Neural crest cell (in vitro differentiated cells): ENCODE results near the gene KLHL42. TPM values are rescaled to one million over a fixed set of nuclear protein-coding genes. Genes with fewer than 3 reads are reported as not detected.

ENCODE experiments used
- DNase-seq: peaks from one replicate; pipeline ENCODE4 v3.0.0; 2021; ENCODE audit warnings: low read depth, mixed read lengths, low spot score
- H3K27ac Mint-ChIP-seq: one replicate; pipeline ENCODE4 v1.8.0; 2021; ENCODE audit warnings: mild to moderate bottlenecking, mixed read lengths; ENCODE audit not compliant: unreplicated experiment
- H3K27me3 Mint-ChIP-seq: 2 replicates; pipeline ENCODE4 v1.8.0; 2021; ENCODE audit warnings: low read depth, mild to moderate bottlenecking, mixed read lengths
- H3K36me3 Mint-ChIP-seq: 2 replicates; pipeline ENCODE4 v1.8.0; 2021; ENCODE audit warnings: low read depth, mild to moderate bottlenecking, mixed read lengths
- H3K4me1 Mint-ChIP-seq: 2 replicates; pipeline ENCODE4 v1.8.0; 2021; ENCODE audit warnings: mixed read lengths
- H3K4me3 Mint-ChIP-seq: one replicate; pipeline ENCODE4 v1.8.0; 2021; ENCODE audit warnings: mild to moderate bottlenecking, mixed read lengths
- H3K9me3 Mint-ChIP-seq: 2 replicates; pipeline ENCODE4 v1.8.0; 2021; ENCODE audit warnings: mixed read lengths
- CTCF ChIP-seq: fragments of 200-600 bp; sonication (generic); conservative IDR thresholded peaks from 2 replicates; pipeline ENCODE4 v1.5.0; 2021; ENCODE audit warnings: antibody characterized with exemption, mild to moderate bottlenecking
- total RNA-seq: library from RNA; stranded (reverse); gene quantifications from 2 replicates; pipeline ENCODE4 v1.2.1, GENCODE V29; 2021

KLHL42 gene
- total RNA-seq, 1 donor from 2014 or later, result 36.4 TPM

DNA sequence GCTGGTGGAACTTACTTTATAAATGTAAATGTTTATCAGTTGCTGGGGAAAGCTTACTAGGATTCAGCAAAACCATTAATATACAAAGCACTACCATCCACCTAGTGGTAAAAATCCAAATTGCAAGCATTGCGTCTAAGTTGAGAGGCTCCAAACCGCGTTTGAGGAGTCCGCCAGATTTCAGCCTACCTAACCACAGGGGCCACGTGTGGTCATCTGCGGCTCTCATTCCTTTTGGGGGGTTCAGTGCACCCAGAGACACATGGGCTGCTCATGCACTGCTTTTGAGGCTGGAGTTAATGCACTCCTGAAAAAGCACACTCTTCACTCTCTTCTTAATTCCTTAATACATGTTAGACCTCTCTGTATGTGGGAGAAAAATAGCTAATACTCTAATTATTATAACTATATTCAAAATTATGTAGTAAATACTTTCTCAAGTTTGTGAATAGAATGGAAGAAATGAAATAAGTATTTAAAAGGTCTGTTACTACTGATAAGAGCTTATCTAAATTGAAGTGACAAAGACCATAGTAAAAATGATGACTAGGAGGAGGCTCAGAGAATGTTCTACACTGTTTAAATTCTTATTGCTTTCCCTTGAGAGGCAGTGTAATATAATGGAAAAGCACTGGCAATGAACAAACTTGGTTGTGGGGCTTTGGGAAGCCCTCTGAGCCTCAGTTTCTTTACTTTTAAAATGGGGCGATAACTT is 41.4 kb downstream of the KLHL42 start:
- Mint-ChIP-seq H3K27ac (no peak overlapping the region), H3K27me3 (peaks cover 2% of the 10 kb centered on the region), H3K36me3 (no peaks in the 10 kb centered on the region), H3K4me1 (no peaks in the 10 kb centered on the region), H3K4me3 (no peak overlapping the region), H3K9me3 (no peaks in the 10 kb centered on the region)
- TF ChIP-seq CTCF, result peak; percentile 94
- peak; percentile 56 for DNase-seq

DNA sequence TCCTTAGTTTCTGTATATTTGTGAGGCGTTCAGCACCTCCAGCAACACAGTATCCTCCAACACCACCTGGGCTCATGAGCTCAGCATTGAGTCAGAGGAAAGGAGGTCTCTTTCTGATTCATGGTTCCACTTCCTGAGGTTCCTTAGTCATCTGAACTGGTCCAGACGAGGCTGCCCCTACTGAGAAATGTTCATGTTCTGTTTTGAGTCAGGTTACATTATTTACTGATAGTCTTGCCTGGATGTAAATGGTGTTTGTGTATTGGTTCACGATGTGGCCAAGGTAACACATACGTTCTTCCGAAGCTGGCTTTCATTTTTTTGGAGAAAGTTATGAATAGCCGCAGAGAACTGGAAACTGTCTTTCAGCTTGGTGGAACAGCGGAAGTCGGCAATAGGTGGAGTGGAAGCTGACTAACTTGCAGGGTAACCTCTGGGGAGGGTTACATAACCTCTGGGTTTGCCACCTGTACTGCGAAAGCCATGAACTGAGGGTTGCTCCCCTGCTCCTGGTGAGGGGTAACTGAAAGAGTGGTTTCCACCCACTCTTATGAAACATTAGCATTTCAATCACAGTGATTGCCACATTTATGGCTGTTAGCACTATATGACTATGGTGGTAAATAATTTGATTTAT is 42.2 kb downstream of the KLHL42 start:
- Mint-ChIP-seq H3K27me3 (peaks cover 2% of the 10 kb centered on the region), H3K4me1 (no peaks in the 10 kb centered on the region), H3K9me3 (no peaks in the 10 kb centered on the region), H3K27ac (no peak overlapping the region), H3K36me3 (no peaks in the 10 kb centered on the region), H3K4me3 (no peak overlapping the region)
- TF ChIP-seq CTCF, result no peak
- DNase-seq, result no peak

- H3K36me3 Mint-ChIP-seq, result no peaks in the 10 kb centered on the region
- H3K27ac Mint-ChIP-seq, result no peak overlapping the region
- no peak for DNase-seq
- H3K27me3 Mint-ChIP-seq, result peaks cover 2% of the 10 kb centered on the region
- no peaks in the 10 kb centered on the region for H3K9me3 Mint-ChIP-seq
- no peak overlapping the region for H3K4me3 Mint-ChIP-seq
- no peaks in the 10 kb centered on the region for H3K4me1 Mint-ChIP-seq
- TF ChIP-seq CTCF, result no peak
These were observed 43.0 kb downstream of the KLHL42 start for GRCh38 chr12:27823038-27823437.

- Mint-ChIP-seq H3K4me3 (no peak overlapping the region), H3K36me3 (no peaks in the 10 kb centered on the region), H3K27ac (no peak overlapping the region), H3K27me3 (peaks cover 2% of the 10 kb centered on the region), H3K4me1 (no peaks in the 10 kb centered on the region), H3K9me3 (no peaks in the 10 kb centered on the region)
- no peak for TF ChIP-seq CTCF
- DNase-seq, result no peak
These were observed 44.3 kb downstream of the KLHL42 start for GRCh38 chr12:27824126-27824842.

DNA sequence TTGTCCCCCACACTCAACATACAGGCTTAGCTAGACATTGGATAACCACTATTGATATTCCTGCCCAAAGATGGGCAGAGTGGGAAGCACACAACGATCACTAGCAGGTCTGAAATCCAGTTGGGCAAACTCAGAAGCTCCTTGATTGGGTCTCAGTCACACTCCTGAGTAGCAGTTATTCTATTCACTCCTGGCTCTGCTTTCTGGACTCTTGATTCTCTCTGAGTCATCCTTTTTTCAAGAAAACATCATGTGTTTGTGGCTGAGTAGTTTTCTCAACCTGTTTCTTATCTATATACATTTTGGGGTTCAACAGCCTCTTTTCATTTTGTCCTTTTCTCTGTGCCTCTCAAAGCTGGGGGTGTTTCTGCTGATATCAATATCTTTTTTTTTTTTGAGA is 46.0 kb downstream of the KLHL42 start:
- Mint-ChIP-seq H3K4me3 (no peak overlapping the region), H3K4me1 (no peaks in the 10 kb centered on the region), H3K27me3 (peaks cover 2% of the 10 kb centered on the region), H3K9me3 (no peaks in the 10 kb centered on the region), H3K36me3 (no peaks in the 10 kb centered on the region), H3K27ac (no peak overlapping the region)
- no peak for TF ChIP-seq CTCF
- no peak for DNase-seq
